ENCODE data around the gene XPO4. TPM values are rescaled to one million over a fixed set of nuclear protein-coding genes. Genes with fewer than 3 reads are reported as not detected.

Gene XPO4
- total RNA-seq = 18.7 and 30.1 TPM in 2 replicates

DNA sequence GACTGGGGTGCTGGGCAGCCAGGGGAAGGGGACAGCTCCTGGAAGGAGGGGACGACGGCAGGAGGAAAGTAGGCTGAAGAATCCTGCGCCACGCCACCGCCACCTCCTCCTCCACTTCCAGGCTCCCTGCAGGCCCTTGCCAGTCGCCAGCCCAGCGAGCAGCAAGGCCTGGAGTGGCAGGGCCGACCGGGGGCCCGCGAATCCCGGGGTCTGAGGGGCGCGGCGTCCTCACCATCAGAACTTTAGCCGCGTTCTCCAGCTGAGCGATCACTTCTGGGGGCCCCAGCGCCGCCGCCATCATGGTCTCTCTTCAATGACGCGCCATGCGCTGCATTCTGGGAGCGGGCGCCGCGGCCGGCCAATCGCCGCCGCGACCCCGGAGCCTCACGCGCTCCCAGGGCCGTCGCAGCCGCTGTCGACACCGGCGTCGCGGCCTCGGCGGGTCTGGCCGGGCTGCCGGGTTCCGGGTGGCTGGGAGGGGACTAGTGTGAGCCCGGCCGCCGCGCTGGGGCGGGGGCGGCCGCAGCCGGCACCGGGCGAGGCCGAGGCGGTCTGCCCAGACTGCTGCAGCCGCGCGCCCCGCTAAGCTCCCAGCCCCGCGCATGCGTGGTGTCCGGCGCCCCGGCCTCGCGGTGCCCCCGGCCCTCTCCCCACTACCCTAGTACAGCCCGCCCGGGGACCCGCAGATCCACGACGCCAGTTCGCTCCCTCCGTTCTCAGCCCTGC, at the start of gene XPO4:
Gene XPO4, minus strand, starts transcription at position 309 of the 726 bp plus-strand sequence. Its CDS starts 8 bp downstream, at position 301.

DNA sequence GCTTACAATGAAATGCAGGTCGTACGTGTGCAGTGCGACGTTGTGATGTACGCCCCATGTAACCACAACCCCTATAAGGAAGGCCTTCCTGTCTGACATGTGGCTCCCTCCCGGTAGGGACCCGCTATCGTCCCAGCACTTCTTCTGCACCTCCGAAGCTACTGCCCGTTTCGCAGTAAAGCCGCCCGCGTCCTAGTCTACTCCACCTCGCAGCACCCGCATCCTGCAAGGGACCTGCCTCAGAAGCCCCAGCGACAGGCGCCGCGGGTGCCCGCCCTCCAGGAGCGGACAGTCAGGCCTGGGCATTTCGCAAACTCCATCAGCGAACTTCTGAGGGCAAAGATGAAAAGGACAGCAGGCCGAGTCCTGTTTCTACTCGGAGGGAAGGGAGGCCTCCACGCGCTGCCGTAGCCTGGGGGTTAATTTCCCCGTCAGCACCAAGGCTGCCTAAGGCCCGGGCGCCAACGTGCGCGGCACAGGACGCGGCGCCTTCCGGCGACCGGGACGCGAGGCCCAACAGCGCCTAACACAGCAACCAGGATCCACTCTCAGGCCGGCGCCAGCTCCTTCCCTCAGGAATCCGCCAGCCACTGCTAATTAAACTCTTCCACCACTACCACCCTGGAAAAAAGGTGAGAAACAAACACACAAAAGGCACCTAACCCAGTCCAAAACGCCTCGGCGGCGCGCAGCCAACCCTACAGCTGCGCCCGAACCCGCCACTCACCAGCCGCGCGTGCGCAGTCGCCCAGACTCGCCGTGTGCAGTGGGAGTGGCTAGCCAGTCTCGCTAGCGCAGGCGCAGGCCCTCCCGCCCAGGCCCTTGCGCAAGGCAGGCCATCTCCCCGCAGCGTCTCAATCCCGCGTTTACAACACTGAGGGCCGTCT, 129.1 kb downstream of the XPO4 start, which contains the start of gene EEF1AKMT1:
Gene EEF1AKMT1, minus strand, starts transcription at position 768 of the 887 bp plus-strand sequence. CDS start 16,363 bp downstream, outside the sequence.

Other genes with a start within 250 kb of the XPO4 start
- 0.98 and 1.5 TPM in 2 replicates for gene IL17D, start 199.0 kb downstream of the XPO4 start, total RNA-seq
- gene EEF1AKMT1, start 128.8 kb downstream of the XPO4 start, total RNA-seq = 9.6 and 9.8 TPM in 2 replicates
- 9.6 and 13.7 TPM in 2 replicates for gene LATS2, start 158.8 kb upstream of the XPO4 start, total RNA-seq
- gene SAP18, start 237.4 kb upstream of the XPO4 start, total RNA-seq = 31.7 and 34.9 TPM in 2 replicates